Effector memory CD8-positive, alpha-beta T cell (primary cell): ENCODE data around the gene NGEF.

Experiments used
- ATAC-seq: fragments of 150-1000 bp; cut with Tn5 transposase; replicated peaks from 2 replicates; pipeline ENCODE4 v1.10.0; 2021; ENCODE audit warnings: mild to moderate bottlenecking, moderate library complexity
- DNase-seq, 3 experiments: peaks; one replicate each; pipeline ENCODE4 v3.0.0; 2021
- H3K27ac Mint-ChIP-seq, 2 donors: one replicate each; pipeline ENCODE4 v1.8.0; 2022; ENCODE audit warnings: mild to moderate bottlenecking in 2 of 2, mixed read lengths in 2 of 2, moderate library complexity in 2 of 2
- H3K27me3 Mint-ChIP-seq, 2 donors: one replicate each; pipeline ENCODE4 v1.8.0; 2022; ENCODE audit warnings: mixed read lengths in 2 of 2
- H3K36me3 Mint-ChIP-seq: one replicate; pipeline ENCODE4 v1.8.0; 2022; ENCODE audit warnings: mild to moderate bottlenecking, moderate library complexity, mixed read lengths; ENCODE audit not compliant: insufficient read depth
- H3K4me1 Mint-ChIP-seq, 2 donors: one replicate each; pipeline ENCODE4 v1.8.0; 2022; ENCODE audit warnings: low read depth in 2 of 2, mixed read lengths in 2 of 2
- H3K4me3 Mint-ChIP-seq, 2 donors: one replicate each; pipeline ENCODE4 v1.8.0; 2022; ENCODE audit warnings: mild to moderate bottlenecking in 2 of 2, mixed read lengths in 2 of 2, moderate library complexity in 2 of 2
- H3K9me3 Mint-ChIP-seq, 2 donors: one replicate each; pipeline ENCODE4 v1.8.0; 2022; ENCODE audit warnings: mixed read lengths in 2 of 2

The NGEF gene

DNA sequence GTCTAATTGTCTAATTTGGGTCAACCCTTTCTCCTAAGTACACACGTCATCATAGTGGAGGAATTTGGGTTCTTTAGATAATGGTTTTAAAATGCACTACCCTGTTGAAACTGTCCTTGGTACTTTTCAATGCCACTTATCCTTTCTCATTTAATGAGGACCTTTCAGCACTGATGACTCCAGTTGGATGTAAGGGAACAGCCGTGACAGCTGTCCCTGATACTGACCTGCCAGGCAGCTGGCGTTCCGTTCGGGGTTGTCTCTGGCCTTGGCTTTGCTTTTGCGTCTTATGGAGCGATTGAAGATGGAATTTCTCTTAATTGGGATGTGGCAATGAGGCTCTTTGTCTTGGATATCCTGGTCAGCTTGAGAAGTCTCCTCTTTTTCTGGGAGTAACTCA, 38.7 kb downstream of the NGEF start:
- Mint-ChIP-seq H3K27me3 (peaks cover 4 to 36% of the 10 kb centered on the region in 2 donors), H3K4me1 (no peaks in the 10 kb centered on the region), H3K4me3 (no peak overlapping the region), H3K27ac (no peak overlapping the region), H3K36me3 (no peaks in the 10 kb centered on the region), H3K9me3 (no peaks in the 10 kb centered on the region)
- DNase-seq, result no peak
- ATAC-seq, result no peak

GRCh38 chr2:232973796-232974195, 39.3 kb downstream of the NGEF start:
- H3K4me3 Mint-ChIP-seq, result no peak overlapping the region
- H3K9me3 Mint-ChIP-seq, result no peaks in the 10 kb centered on the region
- H3K36me3 Mint-ChIP-seq, result no peaks in the 10 kb centered on the region
- no peak for DNase-seq
- H3K27me3 Mint-ChIP-seq, result peaks cover 7 to 32% of the 10 kb centered on the region in 2 donors
- ATAC-seq, result no peak
- H3K27ac Mint-ChIP-seq, result no peak overlapping the region
- H3K4me1 Mint-ChIP-seq, result no peaks in the 10 kb centered on the region

GRCh38 chr2:232973011-232973735, 39.9 kb downstream of the NGEF start:
- Mint-ChIP-seq H3K27me3 (peaks cover 9 to 32% of the 10 kb centered on the region in 2 donors), H3K36me3 (no peaks in the 10 kb centered on the region), H3K4me3 (no peak overlapping the region), H3K4me1 (no peaks in the 10 kb centered on the region), H3K9me3 (no peaks in the 10 kb centered on the region), H3K27ac (no peak overlapping the region)
- ATAC-seq (no peak), DNase-seq (no peak)

GRCh38 chr2:232971744-232972143, 41.3 kb downstream of the NGEF start:
- no peak for DNase-seq
- H3K4me1 Mint-ChIP-seq, result no peaks in the 10 kb centered on the region
- no peak overlapping the region for H3K27ac Mint-ChIP-seq
- peaks cover 16 to 31% of the 10 kb centered on the region in 2 donors for H3K27me3 Mint-ChIP-seq
- H3K36me3 Mint-ChIP-seq, result no peaks in the 10 kb centered on the region
- no peaks in the 10 kb centered on the region for H3K9me3 Mint-ChIP-seq
- no peak for ATAC-seq
- H3K4me3 Mint-ChIP-seq, result no peak overlapping the region

DNA sequence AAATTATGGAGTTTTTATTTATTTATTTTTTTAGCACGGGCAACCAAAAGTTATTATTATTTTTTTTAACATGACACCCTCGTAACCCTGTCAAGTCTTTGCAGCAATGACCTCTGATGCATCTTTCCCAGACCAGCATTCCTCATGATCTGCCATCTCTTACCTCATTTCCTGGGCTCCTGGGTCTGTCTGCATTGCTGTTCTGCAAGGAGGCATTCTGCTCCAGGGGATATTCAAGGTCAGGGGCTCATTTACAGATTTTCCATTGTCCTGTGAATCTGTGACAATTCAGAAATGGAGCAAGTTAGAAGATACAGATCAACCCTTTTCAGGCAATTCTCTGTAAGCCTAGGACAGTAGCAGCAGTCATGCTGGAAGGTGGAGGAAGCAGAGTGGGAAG, 43.0 kb downstream of the NGEF start:
- Mint-ChIP-seq H3K4me1 (no peaks in the 10 kb centered on the region), H3K36me3 (no peaks in the 10 kb centered on the region), H3K27ac (peak overlapping the region in 1 of 2 donors; percentile 78), H3K9me3 (no peaks in the 10 kb centered on the region), H3K4me3 (no peak overlapping the region), H3K27me3 (peaks cover 27 to 35% of the 10 kb centered on the region in 2 donors)
- DNase-seq (no peak), ATAC-seq (no peak)

GRCh38 chr2:232967474-232967873, 45.6 kb downstream of the NGEF start:
- H3K4me1 Mint-ChIP-seq, result no peaks in the 10 kb centered on the region
- no peak for DNase-seq
- peaks cover 31 to 39% of the 10 kb centered on the region in 2 donors for H3K27me3 Mint-ChIP-seq
- no peak for ATAC-seq
- no peak overlapping the region for H3K27ac Mint-ChIP-seq
- no peaks in the 10 kb centered on the region for H3K36me3 Mint-ChIP-seq
- no peak overlapping the region for H3K4me3 Mint-ChIP-seq
- H3K9me3 Mint-ChIP-seq, result no peaks in the 10 kb centered on the region

DNA sequence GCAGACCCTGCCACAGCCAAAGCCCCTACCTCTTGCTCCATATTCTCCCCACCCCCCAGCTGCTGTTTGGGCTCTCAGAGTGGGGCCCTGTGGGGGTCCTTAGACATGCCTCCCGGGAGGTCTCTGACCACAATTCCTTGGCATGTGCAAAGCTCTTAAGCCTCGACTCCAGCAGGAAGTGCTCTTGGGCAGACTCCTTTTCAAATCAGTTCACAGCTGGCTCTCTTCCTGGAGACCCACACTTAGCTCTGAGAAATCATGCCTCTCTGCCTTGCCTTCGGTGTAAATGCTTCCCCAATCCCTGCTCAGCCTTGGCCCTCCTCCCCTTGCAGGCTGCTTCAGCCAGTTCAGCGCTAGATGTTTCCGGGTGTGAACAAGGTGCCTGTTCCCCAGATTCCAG, 46.9 kb downstream of the NGEF start:
- Mint-ChIP-seq H3K27me3 (peaks cover 38 to 43% of the 10 kb centered on the region in 2 donors), H3K4me3 (no peak overlapping the region), H3K36me3 (no peaks in the 10 kb centered on the region), H3K27ac (no peak overlapping the region), H3K4me1 (no peaks in the 10 kb centered on the region), H3K9me3 (peaks cover 0 to 4% of the 10 kb centered on the region in 2 donors)
- ATAC-seq (no peak), DNase-seq (no peak)

GRCh38 chr2:232963913-232964312, 49.1 kb downstream of the NGEF start:
- Mint-ChIP-seq H3K4me3 (no peak overlapping the region), H3K36me3 (no peaks in the 10 kb centered on the region), H3K27ac (no peak overlapping the region), H3K4me1 (no peaks in the 10 kb centered on the region), H3K27me3 (peaks cover 36 to 40% of the 10 kb centered on the region in 2 donors), H3K9me3 (peaks cover 0 to 4% of the 10 kb centered on the region in 2 donors)
- DNase-seq, result no peak
- no peak for ATAC-seq

GRCh38 chr2:232960862-232961261, 52.2 kb downstream of the NGEF start:
- no peaks in the 10 kb centered on the region for H3K36me3 Mint-ChIP-seq
- no peak for DNase-seq
- H3K4me3 Mint-ChIP-seq, result no peak overlapping the region
- H3K27ac Mint-ChIP-seq, result no peak overlapping the region
- H3K27me3 Mint-ChIP-seq, result peaks cover 18 to 30% of the 10 kb centered on the region in 2 donors
- no peak for ATAC-seq
- peaks cover 0 to 4% of the 10 kb centered on the region in 2 donors for H3K9me3 Mint-ChIP-seq
- peaks cover 0 to 3% of the 10 kb centered on the region in 2 donors for H3K4me1 Mint-ChIP-seq

DNA sequence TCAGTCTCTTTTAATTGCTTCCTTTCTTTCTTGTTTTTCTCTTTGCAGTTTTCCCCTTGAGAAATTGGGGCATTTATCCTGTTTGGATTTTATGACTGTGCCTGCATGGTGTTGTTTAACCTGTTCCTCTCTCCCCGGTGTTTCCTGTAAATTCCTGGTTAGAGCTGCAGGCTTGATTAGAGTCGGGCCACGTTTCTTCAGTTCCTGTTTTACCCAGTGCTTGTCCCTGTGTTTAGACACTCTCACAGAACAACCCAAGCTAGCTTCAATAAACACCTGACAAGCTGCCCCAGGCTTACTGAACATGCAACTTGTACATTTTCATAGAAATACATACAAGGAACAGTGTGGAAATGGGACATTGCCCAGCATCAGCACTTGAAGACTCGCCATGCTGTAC, 53.9 kb downstream of the NGEF start:
- no peak overlapping the region for H3K27ac Mint-ChIP-seq
- H3K27me3 Mint-ChIP-seq, result peaks cover 18 to 34% of the 10 kb centered on the region in 2 donors
- no peak for ATAC-seq
- peaks cover 0 to 3% of the 10 kb centered on the region in 2 donors for H3K4me1 Mint-ChIP-seq
- H3K36me3 Mint-ChIP-seq, result no peaks in the 10 kb centered on the region
- no peak overlapping the region for H3K4me3 Mint-ChIP-seq
- H3K9me3 Mint-ChIP-seq, result peaks cover 0 to 4% of the 10 kb centered on the region in 2 donors
- no peak for DNase-seq

GRCh38 chr2:232957657-232958090, 55.4 kb downstream of the NGEF start:
- Mint-ChIP-seq H3K4me1 (peaks cover 0 to 3% of the 10 kb centered on the region in 2 donors), H3K4me3 (no peak overlapping the region), H3K36me3 (no peaks in the 10 kb centered on the region), H3K9me3 (peaks cover 0 to 4% of the 10 kb centered on the region in 2 donors), H3K27ac (no peak overlapping the region), H3K27me3 (peaks cover 18 to 37% of the 10 kb centered on the region in 2 donors)
- DNase-seq (no peak), ATAC-seq (no peak)

DNA sequence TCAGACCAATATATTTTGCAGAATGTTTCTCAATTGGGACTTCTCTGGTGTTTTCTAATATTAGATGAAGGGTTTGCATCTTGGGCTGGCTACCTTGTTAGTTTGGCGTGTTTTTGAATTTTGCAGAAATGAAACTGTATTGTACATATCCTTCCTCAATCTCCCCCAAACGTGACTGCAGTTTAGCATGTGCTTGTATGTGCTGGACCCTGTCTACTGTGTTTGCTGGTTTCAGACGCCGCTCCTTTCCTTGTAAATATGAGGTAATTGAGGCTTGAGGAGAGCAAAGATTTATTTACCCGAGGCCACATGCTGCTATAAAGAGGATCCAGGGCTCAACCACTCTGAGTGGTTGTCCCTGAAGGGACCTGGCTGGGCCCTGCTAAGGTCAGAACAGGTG, 57.2 kb downstream of the NGEF start:
- Mint-ChIP-seq H3K4me3 (no peak overlapping the region), H3K36me3 (no peaks in the 10 kb centered on the region), H3K9me3 (no peaks in the 10 kb centered on the region), H3K27me3 (peaks cover 18 to 40% of the 10 kb centered on the region in 2 donors), H3K27ac (no peak overlapping the region), H3K4me1 (peaks cover 0 to 3% of the 10 kb centered on the region in 2 donors)
- DNase-seq (no peak), ATAC-seq (peak; percentile 24)

DNA sequence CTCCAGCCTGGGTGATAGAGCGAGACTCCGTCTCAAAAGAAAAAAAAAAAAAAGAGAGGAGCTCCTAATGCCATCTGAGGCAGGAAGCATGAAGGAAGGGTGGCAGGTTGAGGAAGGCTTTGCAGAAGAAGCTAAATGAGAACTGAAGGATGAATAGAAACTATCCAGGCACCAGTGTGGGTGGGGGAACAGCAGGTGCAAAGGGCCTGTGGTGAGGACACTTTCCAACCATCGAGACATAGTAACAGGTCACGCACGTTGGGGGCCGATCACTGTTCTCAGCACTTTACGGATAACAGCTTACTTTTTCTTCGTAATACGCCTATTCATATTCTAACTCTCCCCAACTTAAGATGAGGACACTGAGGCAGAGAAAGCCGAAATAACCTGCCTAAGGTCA, 58.4 kb downstream of the NGEF start:
- ATAC-seq (no peak), DNase-seq (no peak)
- Mint-ChIP-seq H3K4me3 (no peak overlapping the region), H3K4me1 (peaks cover 0 to 3% of the 10 kb centered on the region in 2 donors), H3K27me3 (peaks cover 17 to 37% of the 10 kb centered on the region in 2 donors), H3K27ac (no peak overlapping the region), H3K9me3 (no peaks in the 10 kb centered on the region), H3K36me3 (no peaks in the 10 kb centered on the region)

DNA sequence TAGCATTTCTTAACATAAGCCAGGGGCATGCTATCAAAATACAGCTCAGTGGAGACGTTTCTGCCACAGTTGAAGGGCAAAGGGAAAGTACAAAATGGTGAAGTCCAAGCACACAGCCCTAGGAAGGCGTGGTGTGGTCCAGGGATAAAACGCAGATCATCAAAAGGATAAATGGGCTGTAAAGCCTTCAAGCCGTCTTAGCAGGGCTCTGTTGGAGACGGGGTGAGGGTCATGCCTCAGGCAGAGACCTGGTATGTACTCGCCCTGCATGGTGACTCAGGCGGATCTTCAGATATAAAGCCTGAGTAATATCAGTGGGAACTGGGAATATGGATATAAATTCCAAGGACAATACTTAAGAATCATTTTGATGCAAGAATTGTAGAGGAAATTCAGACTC, 61.2 kb downstream of the NGEF start:
- no peaks in the 10 kb centered on the region for H3K9me3 Mint-ChIP-seq
- no peak overlapping the region for H3K27ac Mint-ChIP-seq
- H3K4me1 Mint-ChIP-seq, result no peaks in the 10 kb centered on the region
- no peaks in the 10 kb centered on the region for H3K36me3 Mint-ChIP-seq
- H3K27me3 Mint-ChIP-seq, result peaks cover 17 to 37% of the 10 kb centered on the region in 2 donors
- ATAC-seq (no peak), DNase-seq (no peak)
- no peak overlapping the region for H3K4me3 Mint-ChIP-seq
